ENCODE measurements around the gene PDE10A.

Gene PDE10A

GRCh38 chr6:165301372-165302246 lies 361.4 kb downstream of the PDE10A start:
- TF ChIP-seq CTCF (IDR thresholded peaks at IDR 0.05; ENCODE audit: low read depth, low read length, missing control alignments) = no peak
- H3K4me3 ChIP-seq (ENCODE audit: low read depth, low read length) = no peak overlapping the region
- DNase-seq (ENCODE audit: low read depth) = no peak

GRCh38 chr6:165300422-165300936 lies 362.6 kb downstream of the PDE10A start:
- H3K4me3 ChIP-seq (ENCODE audit: low read depth, low read length) = no peak overlapping the region
- TF ChIP-seq CTCF (IDR thresholded peaks at IDR 0.05; ENCODE audit: low read depth, low read length, missing control alignments) = no peak
- DNase-seq (ENCODE audit: low read depth) = no peak

- H3K4me3 ChIP-seq (ENCODE audit: low read depth, low read length) = no peak overlapping the region
- TF ChIP-seq CTCF (IDR thresholded peaks at IDR 0.05; ENCODE audit: low read depth, low read length, missing control alignments) = no peak
- DNase-seq (ENCODE audit: low read depth) = no peak
These were observed 364.2 kb downstream of the PDE10A start for GRCh38 chr6:165298875-165299274.

GRCh38 chr6:165298402-165298801 lies 364.6 kb downstream of the PDE10A start:
- TF ChIP-seq CTCF (IDR thresholded peaks at IDR 0.05; ENCODE audit: low read depth, low read length, missing control alignments) = no peak
- DNase-seq (ENCODE audit: low read depth) = no peak

GRCh38 chr6:165292657-165293056 lies 370.4 kb downstream of the PDE10A start:
- TF ChIP-seq CTCF (IDR thresholded peaks at IDR 0.05; ENCODE audit: low read depth, low read length, missing control alignments) = no peak

More at GRCh38 chr6:165298402-165298801, 364.6 kb downstream of the PDE10A start:
- H3K4me3 ChIP-seq (ENCODE audit: low read depth, low read length) = no peak overlapping the region

More at GRCh38 chr6:165292657-165293056, 370.4 kb downstream of the PDE10A start:
- no peak for DNase-seq (ENCODE audit: low read depth)
- no peak overlapping the region for H3K4me3 ChIP-seq (ENCODE audit: low read depth, low read length)
